Effector memory CD8-positive, alpha-beta T cell (primary cell): ENCODE data around the gene LRRC23.
"Not testable (repeated sequence)": the region's sequence is repeated elsewhere in the genome, so short reads cannot be mapped to it uniquely, and the experiment has no call there.

Experiments used
- ATAC-seq: fragments of 150-1000 bp; cut with Tn5 transposase; replicated peaks from 2 replicates; pipeline ENCODE4 v1.10.0; 2021; ENCODE audit warnings: mild to moderate bottlenecking, moderate library complexity
- DNase-seq, 3 experiments: peaks; one replicate each; pipeline ENCODE4 v3.0.0; 2021
- H3K27ac Mint-ChIP-seq, 2 donors: one replicate each; pipeline ENCODE4 v1.8.0; 2022; ENCODE audit warnings: mild to moderate bottlenecking in 2 of 2, mixed read lengths in 2 of 2, moderate library complexity in 2 of 2
- H3K27me3 Mint-ChIP-seq, 2 donors: one replicate each; pipeline ENCODE4 v1.8.0; 2022; ENCODE audit warnings: mixed read lengths in 2 of 2
- H3K36me3 Mint-ChIP-seq: one replicate; pipeline ENCODE4 v1.8.0; 2022; ENCODE audit warnings: mild to moderate bottlenecking, moderate library complexity, mixed read lengths; ENCODE audit not compliant: insufficient read depth
- H3K4me1 Mint-ChIP-seq, 2 donors: one replicate each; pipeline ENCODE4 v1.8.0; 2022; ENCODE audit warnings: low read depth in 2 of 2, mixed read lengths in 2 of 2
- H3K4me3 Mint-ChIP-seq, 2 donors: one replicate each; pipeline ENCODE4 v1.8.0; 2022; ENCODE audit warnings: mild to moderate bottlenecking in 2 of 2, mixed read lengths in 2 of 2, moderate library complexity in 2 of 2
- H3K9me3 Mint-ChIP-seq, 2 donors: one replicate each; pipeline ENCODE4 v1.8.0; 2022; ENCODE audit warnings: mixed read lengths in 2 of 2

Gene LRRC23

GRCh38 chr12:6868211-6869048, 36.2 kb upstream of the LRRC23 start:
- DNase-seq (no peak), ATAC-seq (no peak)
- Mint-ChIP-seq H3K27ac (peak overlapping the region; percentile 69 to 89), H3K36me3 (peaks cover 42% of the 10 kb centered on the region), H3K4me1 (peaks cover 41 to 46% of the 10 kb centered on the region in 2 donors), H3K27me3 (no peaks in the 10 kb centered on the region), H3K9me3 (no peaks in the 10 kb centered on the region), H3K4me3 (peak overlapping the region; percentile 85 to 87)

DNA sequence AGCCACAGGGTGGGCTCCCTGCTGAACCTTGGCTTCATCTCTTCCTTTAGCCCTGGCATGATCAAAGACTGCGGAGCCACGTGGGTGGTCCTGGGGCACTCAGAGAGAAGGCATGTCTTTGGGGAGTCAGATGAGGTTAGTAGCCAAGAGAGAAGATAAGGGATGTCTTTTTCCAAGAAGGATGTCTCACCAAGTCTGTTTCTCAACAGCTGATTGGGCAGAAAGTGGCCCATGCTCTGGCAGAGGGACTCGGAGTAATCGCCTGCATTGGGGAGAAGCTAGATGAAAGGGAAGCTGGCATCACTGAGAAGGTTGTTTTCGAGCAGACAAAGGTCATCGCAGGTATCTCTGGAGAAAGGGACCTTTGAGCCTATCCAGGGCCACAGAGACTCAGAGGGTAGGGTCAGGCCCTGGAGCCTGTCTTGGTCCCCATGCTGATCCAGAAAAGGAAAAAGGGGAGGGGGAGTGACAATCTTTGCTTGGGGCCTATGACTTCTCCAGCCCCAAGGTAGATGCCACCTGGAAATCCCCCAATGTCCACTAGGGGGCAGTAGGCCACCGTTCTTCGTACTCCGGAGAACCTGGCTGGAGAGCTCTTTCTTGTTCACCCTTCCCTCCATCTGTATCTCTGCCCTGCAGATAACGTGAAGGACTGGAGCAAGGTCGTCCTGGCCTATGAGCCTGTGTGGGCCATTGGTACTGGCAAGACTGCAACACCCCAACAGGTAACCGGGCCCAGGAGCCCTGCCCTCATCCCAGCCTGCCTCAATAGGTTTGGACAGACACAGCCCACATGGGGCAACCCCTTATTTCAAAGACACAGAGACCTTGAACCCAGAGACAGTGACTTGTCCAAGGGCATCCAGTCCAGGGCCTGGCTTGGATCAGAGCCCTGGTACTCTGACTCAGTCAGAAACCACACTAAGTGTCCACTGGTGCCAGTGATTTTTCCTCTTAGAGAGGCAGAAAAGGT, 35.3 kb upstream of the LRRC23 start:
- H3K4me1 Mint-ChIP-seq, result peaks cover 45 to 48% of the 10 kb centered on the region in 2 donors
- peaks cover 45% of the 10 kb centered on the region for H3K36me3 Mint-ChIP-seq
- peak; percentile 8 for ATAC-seq
- H3K4me3 Mint-ChIP-seq, result peak overlapping the region; percentile 85 to 87
- no peaks in the 10 kb centered on the region for H3K27me3 Mint-ChIP-seq
- DNase-seq, result peak; percentile 85 to 88 (median 86)
- H3K9me3 Mint-ChIP-seq, result no peaks in the 10 kb centered on the region
- H3K27ac Mint-ChIP-seq, result peak overlapping the region; percentile 69 to 89

DNA sequence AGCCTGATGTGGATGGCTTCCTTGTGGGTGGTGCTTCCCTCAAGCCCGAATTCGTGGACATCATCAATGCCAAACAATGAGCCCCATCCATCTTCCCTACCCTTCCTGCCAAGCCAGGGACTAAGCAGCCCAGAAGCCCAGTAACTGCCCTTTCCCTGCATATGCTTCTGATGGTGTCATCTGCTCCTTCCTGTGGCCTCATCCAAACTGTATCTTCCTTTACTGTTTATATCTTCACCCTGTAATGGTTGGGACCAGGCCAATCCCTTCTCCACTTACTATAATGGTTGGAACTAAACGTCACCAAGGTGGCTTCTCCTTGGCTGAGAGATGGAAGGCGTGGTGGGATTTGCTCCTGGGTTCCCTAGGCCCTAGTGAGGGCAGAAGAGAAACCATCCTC, 34.3 kb upstream of the LRRC23 start:
- Mint-ChIP-seq H3K27ac (peak overlapping the region; percentile 41 to 52), H3K4me1 (peaks cover 45 to 48% of the 10 kb centered on the region in 2 donors), H3K36me3 (peaks cover 45% of the 10 kb centered on the region)
- not testable (repeated sequence) for DNase-seq, H3K4me3 Mint-ChIP-seq, ATAC-seq, H3K9me3 Mint-ChIP-seq, H3K27me3 Mint-ChIP-seq

DNA sequence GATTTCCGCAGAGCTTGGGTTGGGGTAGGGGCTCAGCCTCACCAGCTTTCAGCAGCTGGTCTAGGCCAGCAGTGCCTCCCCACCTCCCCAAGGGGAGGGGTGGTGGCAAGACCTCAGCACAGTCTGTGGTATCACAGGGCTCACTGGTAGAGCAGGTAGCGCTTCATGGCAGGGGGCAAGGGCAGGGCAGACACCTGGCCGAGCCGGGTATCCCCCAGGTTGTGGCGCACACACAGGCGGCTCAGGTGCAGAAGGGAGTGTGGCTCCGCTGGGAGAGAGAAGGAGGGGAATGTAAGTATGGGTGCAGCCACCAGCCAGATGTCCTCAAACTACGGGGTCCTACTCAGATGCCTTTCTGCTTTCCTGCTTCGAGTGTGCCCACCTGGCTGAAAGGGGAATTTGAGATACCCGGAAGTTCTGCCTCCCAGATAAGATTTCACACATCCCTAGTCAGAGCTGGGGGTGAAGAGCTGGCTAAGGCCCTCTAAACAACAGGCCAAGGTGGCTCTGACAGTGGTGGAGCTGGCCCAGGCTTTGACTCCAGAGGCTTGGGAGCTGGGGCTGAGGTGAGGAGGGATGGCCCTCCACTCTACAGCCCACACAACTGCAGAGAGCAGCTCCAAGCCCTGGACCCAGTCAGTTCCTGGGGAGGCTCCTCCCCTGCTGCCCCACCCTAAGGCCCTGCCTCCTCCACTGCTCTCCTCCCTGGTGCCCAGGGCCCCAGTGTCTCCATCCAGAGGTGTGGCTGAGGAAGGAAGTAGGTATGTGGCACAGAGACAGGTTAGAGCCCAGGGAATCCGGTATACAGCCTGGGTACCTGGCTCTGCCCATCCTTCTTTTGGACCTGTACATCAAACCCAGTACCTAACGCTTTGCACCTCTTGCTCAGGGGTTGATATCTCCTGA, 33.3 kb upstream of the LRRC23 start:
- H3K36me3 Mint-ChIP-seq, result peaks cover 45% of the 10 kb centered on the region
- ATAC-seq, result no peak

DNA sequence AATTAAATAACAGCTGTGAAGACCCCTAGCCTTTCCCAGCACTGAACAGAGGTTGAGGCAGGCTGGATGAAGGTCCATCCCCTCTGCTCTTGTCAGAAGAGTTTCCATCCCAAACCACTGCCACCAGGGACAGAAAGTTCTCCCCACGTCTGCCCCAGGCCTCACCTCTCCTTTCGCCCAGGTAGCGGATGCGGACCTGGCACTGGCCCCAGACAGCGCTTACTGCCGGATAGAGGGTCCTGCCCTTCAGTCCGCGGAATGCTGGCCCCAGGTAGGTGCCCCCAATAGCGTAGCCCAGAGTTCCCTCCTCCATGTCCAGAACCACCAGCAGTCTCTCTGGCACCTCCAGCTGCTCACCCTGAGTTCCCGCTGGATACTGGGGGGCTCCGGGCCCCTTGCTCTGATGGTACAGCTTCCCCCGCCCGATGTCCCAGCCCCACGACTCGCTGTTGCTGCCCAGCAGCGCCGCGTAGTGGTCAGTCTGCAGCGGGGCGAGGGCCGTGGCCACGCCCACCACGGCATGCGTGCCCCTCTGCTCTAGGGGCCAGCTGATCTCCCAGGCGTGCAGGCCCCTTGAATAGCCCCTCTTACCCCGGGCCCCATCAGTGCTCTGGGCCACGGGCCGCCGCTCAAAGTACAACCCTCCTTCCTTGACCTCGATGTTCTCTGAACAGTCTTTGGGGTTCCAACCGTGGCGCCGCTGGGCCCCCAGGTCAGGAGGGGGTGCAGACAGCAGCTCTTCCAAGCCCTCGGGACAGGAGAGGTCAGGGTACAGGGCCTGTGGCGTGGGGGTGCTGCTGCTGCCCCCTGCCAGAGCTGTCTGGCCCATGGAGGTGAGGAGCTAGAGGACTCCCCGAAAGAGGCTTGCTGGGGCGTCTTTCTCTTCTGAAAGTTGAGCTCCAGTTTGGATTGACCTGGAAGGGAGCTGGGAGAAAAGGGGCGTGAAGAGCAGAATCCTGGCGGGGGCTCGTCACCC, 32.3 kb upstream of the LRRC23 start:
- ATAC-seq, result peak; percentile 42
- H3K4me1 Mint-ChIP-seq, result peaks cover 45 to 48% of the 10 kb centered on the region in 2 donors

More for the DNA sequence above, 33.3 kb upstream of the LRRC23 start:
- H3K9me3 Mint-ChIP-seq, result no peaks in the 10 kb centered on the region
- H3K27ac Mint-ChIP-seq, result peak overlapping the region; percentile 92 to 95
- H3K4me3 Mint-ChIP-seq, result peak overlapping the region; percentile 94 to 95
- no peak for DNase-seq
- peaks cover 45 to 48% of the 10 kb centered on the region in 2 donors for H3K4me1 Mint-ChIP-seq
- no peaks in the 10 kb centered on the region for H3K27me3 Mint-ChIP-seq

DNA sequence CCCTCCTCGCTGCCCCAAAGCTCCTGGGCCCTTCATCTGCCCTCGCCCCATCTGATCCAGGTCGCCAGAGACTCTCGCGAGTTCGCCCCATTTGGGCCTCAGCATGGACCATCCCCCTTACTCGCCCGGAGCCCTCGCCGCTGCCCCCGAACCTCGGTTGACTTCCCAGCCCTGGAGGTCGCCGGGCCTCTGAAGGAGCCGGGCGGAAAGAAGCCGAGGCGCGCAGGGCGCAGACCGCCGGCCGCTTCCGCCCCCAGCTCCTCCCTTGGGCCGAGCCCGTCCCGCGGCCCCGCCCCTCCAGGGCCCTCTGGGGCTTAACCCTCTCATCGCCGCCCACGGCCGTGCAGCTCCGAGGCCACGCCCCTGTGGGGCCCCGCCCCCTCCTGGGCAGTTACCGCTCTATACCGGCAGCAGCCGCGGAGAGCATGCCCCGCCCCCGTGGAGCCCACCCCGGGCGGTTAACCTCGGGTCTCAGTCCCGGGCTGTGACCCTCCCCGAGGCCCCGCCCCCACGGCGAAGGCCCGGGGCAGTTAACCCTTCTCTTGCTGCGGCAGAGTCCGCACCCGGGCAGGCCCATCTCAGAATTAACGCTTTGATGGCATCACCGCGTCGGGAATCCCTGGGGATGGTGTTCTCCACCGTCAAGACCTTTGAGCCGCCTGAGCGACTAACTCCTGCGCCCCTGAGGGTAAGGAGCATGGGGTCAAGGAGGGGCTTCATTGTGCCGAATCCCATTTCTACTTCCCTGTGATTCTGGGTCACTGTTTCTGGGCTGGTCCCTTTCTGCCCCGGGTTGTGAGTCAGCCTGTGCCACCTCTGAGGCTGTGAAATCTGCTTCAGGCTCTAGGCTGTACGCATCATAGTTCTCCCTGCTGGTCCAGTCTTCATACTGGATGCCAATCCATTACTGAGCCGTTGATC, 31.3 kb upstream of the LRRC23 start, which contains the start of gene SPSB2:
Gene SPSB2 (minus strand): TSS at position 210 of the 921 bp plus-strand sequence. CDS start 402 bp downstream, outside the sequence.
- ATAC-seq (peak; percentile 84), DNase-seq (peak; percentile 99 to 100 (median 100))
- H3K27ac Mint-ChIP-seq, result peak within 1 kb of the TSS; percentile 92 to 95
- H3K27me3 Mint-ChIP-seq, result no peaks in the 10 kb centered on the region
- H3K9me3 Mint-ChIP-seq, result no peaks in the 10 kb centered on the region
- H3K36me3 Mint-ChIP-seq, result peaks cover 37% of the 10 kb centered on the region
- peak within 1 kb of the TSS; percentile 94 to 95 for H3K4me3 Mint-ChIP-seq
- peaks cover 41 to 44% of the 10 kb centered on the region in 2 donors for H3K4me1 Mint-ChIP-seq

More for the DNA sequence above, 32.3 kb upstream of the LRRC23 start:
- H3K27me3 Mint-ChIP-seq, result no peaks in the 10 kb centered on the region
- peak overlapping the region; percentile 92 to 95 for H3K27ac Mint-ChIP-seq
- DNase-seq, result peak; percentile 83 to 90 (median 88)
- H3K9me3 Mint-ChIP-seq, result no peaks in the 10 kb centered on the region
- peak overlapping the region; percentile 94 to 95 for H3K4me3 Mint-ChIP-seq
- H3K36me3 Mint-ChIP-seq, result peaks cover 43% of the 10 kb centered on the region

GRCh38 chr12:6874015-6874368, 30.6 kb upstream of the LRRC23 start:
- H3K9me3 Mint-ChIP-seq, ATAC-seq, H3K27me3 Mint-ChIP-seq, DNase-seq: not testable (repeated sequence)
- H3K4me3 Mint-ChIP-seq, result peak overlapping the region; percentile 94 to 95
- H3K4me1 Mint-ChIP-seq, result peaks cover 35 to 38% of the 10 kb centered on the region in 2 donors
- peaks cover 31% of the 10 kb centered on the region for H3K36me3 Mint-ChIP-seq
- H3K27ac Mint-ChIP-seq, result peak overlapping the region; percentile 23 to 95

- H3K27ac Mint-ChIP-seq, DNase-seq, H3K4me3 Mint-ChIP-seq, H3K9me3 Mint-ChIP-seq, H3K36me3 Mint-ChIP-seq, H3K27me3 Mint-ChIP-seq, H3K4me1 Mint-ChIP-seq, ATAC-seq: not testable (repeated sequence)
Measured at GRCh38 chr12:6879824-6880223, 24.8 kb upstream of the LRRC23 start.

DNA sequence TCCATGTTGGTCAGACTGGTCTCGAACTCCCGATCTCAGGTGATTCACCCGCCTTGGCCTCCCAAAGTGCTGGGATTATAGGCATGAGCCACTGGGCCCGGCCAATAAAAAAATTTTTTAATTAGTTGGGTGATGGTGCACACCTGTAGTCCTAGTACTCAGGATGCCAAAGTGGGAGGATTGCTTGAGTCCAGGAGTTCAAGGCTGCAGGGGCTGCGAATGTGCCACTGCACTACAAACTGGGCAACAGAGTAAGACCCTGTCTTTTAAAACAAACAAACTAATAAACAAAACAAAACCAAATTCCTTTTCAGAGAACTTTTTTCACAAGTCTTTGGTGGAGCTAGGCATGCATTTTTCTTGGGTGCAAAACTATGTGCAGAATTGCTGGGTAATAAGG, 21.4 kb upstream of the LRRC23 start:
- no peak for DNase-seq
- no peak for ATAC-seq
- H3K4me1 Mint-ChIP-seq, result no peaks in the 10 kb centered on the region
- H3K36me3 Mint-ChIP-seq, result no peaks in the 10 kb centered on the region
- no peaks in the 10 kb centered on the region for H3K27me3 Mint-ChIP-seq
- no peaks in the 10 kb centered on the region for H3K9me3 Mint-ChIP-seq
- no peak overlapping the region for H3K27ac Mint-ChIP-seq
- no peak overlapping the region for H3K4me3 Mint-ChIP-seq

GRCh38 chr12:6883683-6884082, 20.9 kb upstream of the LRRC23 start:
- Mint-ChIP-seq H3K27ac (no peak overlapping the region), H3K9me3 (no peaks in the 10 kb centered on the region), H3K36me3 (no peaks in the 10 kb centered on the region), H3K4me3 (no peak overlapping the region), H3K4me1 (no peaks in the 10 kb centered on the region), H3K27me3 (no peaks in the 10 kb centered on the region)
- ATAC-seq (no peak), DNase-seq (no peak)

- Mint-ChIP-seq H3K4me3 (no peak overlapping the region), H3K4me1 (no peaks in the 10 kb centered on the region), H3K36me3 (no peaks in the 10 kb centered on the region), H3K27ac (no peak overlapping the region), H3K9me3 (no peaks in the 10 kb centered on the region), H3K27me3 (no peaks in the 10 kb centered on the region)
- ATAC-seq (no peak), DNase-seq (no peak)
Measured at GRCh38 chr12:6884539-6884938, 20.1 kb upstream of the LRRC23 start.
